ENCODE measurements around the gene UGT2A3. TPM values are rescaled to one million over a fixed set of nuclear protein-coding genes. Genes with fewer than 3 reads are reported as not detected.

UGT2A3 gene
- total RNA-seq (2022) (2.5 TPM in 2 replicates), Bru-seq, nascent RNA (percentile 50 among the genes with signal in this experiment), BruChase-seq, experiment 1, labeled RNA remaining after a 2-hour chase (percentile 36 among the genes with signal in this experiment), BruChase-seq, experiment 2, labeled RNA remaining after a 6-hour chase (percentile 45 among the genes with signal in this experiment)
- long read RNA-seq, transcript UGT2A3-201 (6 exons, 2,965 nt) = major isoform, 8 of 9 reads
- long read RNA-seq, partial matches to known transcripts = 0 of 9 reads
- long read RNA-seq, other reads (novel, unspliced or antisense) = 1 of 9 reads

DNA sequence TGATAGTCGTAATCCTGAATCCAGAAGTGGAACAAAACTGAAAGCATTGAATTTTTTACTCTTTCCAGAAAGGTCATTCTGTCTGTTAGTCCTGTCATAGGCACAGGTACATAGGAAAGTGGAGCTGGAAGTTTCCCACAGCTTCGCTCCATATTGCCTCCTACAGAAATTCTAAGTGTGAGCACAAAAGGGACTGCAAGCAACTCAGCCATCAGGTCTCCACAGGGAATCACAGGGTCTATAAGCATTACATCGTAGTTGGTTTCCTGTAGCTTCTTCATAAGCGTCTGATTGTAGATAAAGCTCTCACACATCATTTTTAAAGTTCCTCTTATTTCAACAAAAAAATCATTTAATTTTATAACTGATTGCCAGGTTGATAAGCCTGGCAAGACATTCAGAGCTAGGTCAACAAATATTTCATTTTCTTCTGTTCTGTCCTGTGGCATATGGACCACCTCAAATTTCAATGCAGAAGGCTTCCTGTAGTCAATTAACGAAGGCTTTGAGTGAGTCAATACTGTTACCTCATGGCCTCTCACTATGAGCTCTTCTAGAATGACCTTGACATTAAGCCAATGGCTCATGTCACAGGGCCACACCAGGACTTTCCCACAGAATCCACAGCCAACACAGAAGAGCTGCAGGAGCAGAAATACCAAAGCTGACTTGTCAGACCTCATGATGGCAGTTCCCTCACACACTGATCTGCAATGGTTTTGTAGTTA lies at the start of gene UGT2A3:
UGT2A3 (minus strand) TSS at position 727 of the 728 bp plus-strand sequence; CDS start at position 683, 44 bp downstream.
- Mint-ChIP-seq H3K36me3 (ENCODE audit: insufficient read depth, unreplicated experiment) (no peaks in the 10 kb centered on the region), H3K27ac (ENCODE audit: unreplicated experiment) (no peak within 1 kb of the TSS), H3K9me3 (ENCODE audit: unreplicated experiment) (peaks cover 21% of the 10 kb centered on the region), H3K4me3 (ENCODE audit: unreplicated experiment) (no peak within 1 kb of the TSS), H3K27me3 (ENCODE audit: insufficient read depth, unreplicated experiment) (no peaks in the 10 kb centered on the region), H3K4me1 (ENCODE audit: low read depth, unreplicated experiment) (peaks cover 20% of the 10 kb centered on the region)
- H3K36me3 ChIP-seq (ENCODE audit: control insufficient read depth, insufficient read depth, low read length) = no peaks in the 10 kb centered on the region; the same call in 1 of the 2 replicates
- intact Hi-C loops (cut with micrococcal nuclease; ENCODE audit: unreplicated experiment) = no loop called here
- POLR2A ChIA-PET = no interaction called here
- peak in 1 of 2 experiments; percentile 34 for DNase-seq
- TSS peak; percentile 53 for BruUV-seq (replicated peaks)
- TF ChIP-seq, protein P1, sequence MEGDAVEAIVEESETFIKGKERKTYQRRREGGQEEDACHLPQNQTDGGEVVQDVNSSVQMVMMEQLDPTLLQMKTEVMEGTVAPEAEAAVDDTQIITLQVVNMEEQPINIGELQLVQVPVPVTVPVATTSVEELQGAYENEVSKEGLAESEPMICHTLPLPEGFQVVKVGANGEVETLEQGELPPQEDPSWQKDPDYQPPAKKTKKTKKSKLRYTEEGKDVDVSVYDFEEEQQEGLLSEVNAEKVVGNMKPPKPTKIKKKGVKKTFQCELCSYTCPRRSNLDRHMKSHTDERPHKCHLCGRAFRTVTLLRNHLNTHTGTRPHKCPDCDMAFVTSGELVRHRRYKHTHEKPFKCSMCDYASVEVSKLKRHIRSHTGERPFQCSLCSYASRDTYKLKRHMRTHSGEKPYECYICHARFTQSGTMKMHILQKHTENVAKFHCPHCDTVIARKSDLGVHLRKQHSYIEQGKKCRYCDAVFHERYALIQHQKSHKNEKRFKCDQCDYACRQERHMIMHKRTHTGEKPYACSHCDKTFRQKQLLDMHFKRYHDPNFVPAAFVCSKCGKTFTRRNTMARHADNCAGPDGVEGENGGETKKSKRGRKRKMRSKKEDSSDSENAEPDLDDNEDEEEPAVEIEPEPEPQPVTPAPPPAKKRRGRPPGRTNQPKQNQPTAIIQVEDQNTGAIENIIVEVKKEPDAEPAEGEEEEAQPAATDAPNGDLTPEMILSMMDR (IDR thresholded peaks at IDR 0.05; ENCODE audit: insufficient read depth in 1 of 2, low read depth in 1 of 2, low read length in 1 of 2, severe bottlenecking in 1 of 2, unreplicated experiment in 1 of 2) = no peak
- CTCF ChIA-PET = no interaction called here
- H3K27me3 ChIP-seq (replicated peaks; ENCODE audit: control insufficient read depth, insufficient read depth, low read length) = no peaks in the 10 kb centered on the region
- H3K9me3 ChIP-seq = peaks cover 11% of the 10 kb centered on the region
- H3K4me3 ChIP-seq (ENCODE audit: low read depth, low read length) = no peak within 1 kb of the TSS
- H3K4me1 ChIP-seq = peaks cover 29% of the 10 kb centered on the region

DNA sequence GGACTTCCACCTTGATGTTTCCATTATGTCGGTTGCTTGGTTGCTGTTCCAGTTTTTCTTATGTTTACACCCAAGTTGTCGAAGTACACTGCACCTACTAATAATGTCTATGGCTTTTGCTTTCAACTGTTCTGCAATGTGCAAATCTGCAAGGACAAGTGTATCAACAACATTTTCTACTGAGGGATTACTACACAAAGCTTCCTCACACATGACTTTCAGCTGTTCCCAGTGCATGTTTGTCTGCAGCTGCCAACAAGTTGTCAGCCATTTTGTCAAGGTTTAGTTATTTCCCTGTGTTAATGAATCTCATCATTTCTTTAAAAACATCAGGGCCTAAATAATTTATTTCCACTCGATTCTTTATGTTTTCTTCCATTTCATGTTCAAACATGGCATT lies 45.4 kb upstream of the UGT2A3 start:
- Mint-ChIP-seq H3K4me1 (ENCODE audit: low read depth, unreplicated experiment) (no peaks in the 10 kb centered on the region), H3K4me3 (ENCODE audit: unreplicated experiment) (no peak overlapping the region), H3K27me3 (ENCODE audit: insufficient read depth, unreplicated experiment) (no peaks in the 10 kb centered on the region), H3K27ac (ENCODE audit: unreplicated experiment) (no peak overlapping the region), H3K9me3 (ENCODE audit: unreplicated experiment) (no peaks in the 10 kb centered on the region), H3K36me3 (ENCODE audit: insufficient read depth, unreplicated experiment) (no peaks in the 10 kb centered on the region)
- H3K4me1 ChIP-seq = no peaks in the 10 kb centered on the region
- H3K36me3 ChIP-seq (ENCODE audit: control insufficient read depth, insufficient read depth, low read length) = no peaks in the 10 kb centered on the region
- ChIA-PET POLR2A (no interaction called here), CTCF (no interaction called here)
- no peak overlapping the region for H3K4me3 ChIP-seq (ENCODE audit: low read depth, low read length)
- H3K27me3 ChIP-seq (replicated peaks; ENCODE audit: control insufficient read depth, insufficient read depth, low read length) = no peaks in the 10 kb centered on the region
- no TSS peak for BruUV-seq (replicated peaks)
- DNase-seq = no peak
- no peaks in the 10 kb centered on the region for H3K9me3 ChIP-seq
- intact Hi-C loops (cut with micrococcal nuclease; ENCODE audit: unreplicated experiment) = no loop called here
- TF ChIP-seq, protein P1 (IDR thresholded peaks at IDR 0.05; ENCODE audit: insufficient read depth in 1 of 2, low read depth in 1 of 2, low read length in 1 of 2, severe bottlenecking in 1 of 2, unreplicated experiment in 1 of 2) = no peak

DNA sequence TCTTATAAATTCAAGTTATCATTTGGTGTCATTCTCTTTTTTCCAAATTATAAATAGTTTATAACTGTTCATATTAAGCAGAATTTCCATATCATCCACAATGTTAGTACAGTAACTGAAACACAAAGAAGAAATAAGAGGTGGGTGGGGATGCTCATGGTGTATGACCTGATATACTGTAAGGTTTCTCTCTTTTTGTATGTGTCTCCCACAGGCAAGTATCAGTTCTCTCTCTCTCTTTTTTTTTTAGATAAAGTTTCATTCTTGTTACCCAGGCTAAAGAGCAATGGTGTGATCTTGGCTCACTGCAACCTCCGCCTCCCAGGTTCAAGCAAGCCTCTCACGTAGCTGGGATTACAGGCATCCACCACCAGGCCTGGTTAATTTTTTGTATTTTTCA lies 43.7 kb upstream of the UGT2A3 start:
- CTCF ChIA-PET = no interaction called here

More for the DNA sequence above, 43.7 kb upstream of the UGT2A3 start:
- no peak overlapping the region for H3K4me3 Mint-ChIP-seq (ENCODE audit: unreplicated experiment)
- no peaks in the 10 kb centered on the region for H3K9me3 ChIP-seq
- no peaks in the 10 kb centered on the region for H3K4me1 Mint-ChIP-seq (ENCODE audit: low read depth, unreplicated experiment)
- H3K36me3 ChIP-seq (ENCODE audit: control insufficient read depth, insufficient read depth, low read length) = no peaks in the 10 kb centered on the region
- no peak for DNase-seq
- no peaks in the 10 kb centered on the region for H3K9me3 Mint-ChIP-seq (ENCODE audit: unreplicated experiment)
- intact Hi-C loops (cut with micrococcal nuclease; ENCODE audit: unreplicated experiment) = no loop called here
- BruUV-seq (replicated peaks) = no TSS peak
- H3K4me1 ChIP-seq = no peaks in the 10 kb centered on the region
- POLR2A ChIA-PET = no interaction called here
- H3K36me3 Mint-ChIP-seq (ENCODE audit: insufficient read depth, unreplicated experiment) = no peaks in the 10 kb centered on the region
- no peaks in the 10 kb centered on the region for H3K27me3 ChIP-seq (replicated peaks; ENCODE audit: control insufficient read depth, insufficient read depth, low read length)
- TF ChIP-seq, protein P1 (IDR thresholded peaks at IDR 0.05; ENCODE audit: insufficient read depth in 1 of 2, low read depth in 1 of 2, low read length in 1 of 2, severe bottlenecking in 1 of 2, unreplicated experiment in 1 of 2) = no peak
- no peak overlapping the region for H3K27ac Mint-ChIP-seq (ENCODE audit: unreplicated experiment)
- no peak overlapping the region for H3K4me3 ChIP-seq (ENCODE audit: low read depth, low read length)
- no peaks in the 10 kb centered on the region for H3K27me3 Mint-ChIP-seq (ENCODE audit: insufficient read depth, unreplicated experiment)
